Spleen (tissue), 7 donors: ENCODE data around the gene EIF4H.

Source experiments
- CTCF ChIP-seq, 11 experiments: fragments of 200-600 bp in 7 of 11; fragments of 450-650 bp in 4 of 11; sonication (generic) in 4 of 11; IDR thresholded peaks in 8 of 11; conservative IDR thresholded peaks in 3 of 11; 1 replicate in 7 of 11; 2 replicates in 4 of 11; pipeline versions ENCODE4 v1.4.0 to v1.8.0; 2016 to 2021; ENCODE audit warnings: antibody characterized with exemption in 11 of 11, inconsistent platforms in 4 of 11, mild to moderate bottlenecking in 1 of 11
- POLR2AphosphoS5 ChIP-seq, 3 donors: sonication (generic); formaldehyde crosslinking; IDR thresholded peaks; one replicate each; pipeline ENCODE4 v1.5.1; 2017; ENCODE audit warnings: antibody characterized with exemption in 3 of 3
- donor health status: DM: no; HTN: no; CAD: no; lungs with moderate emphysema.
- donor health status: DM: no; HTN: no; CAD: no.
- donor health status: DM: no; HTN: no; CAD: no.

- TF ChIP-seq POLR2AphosphoS5 (IDR thresholded peaks at IDR 0.05) (no peak), CTCF (IDR thresholded peaks at IDR 0.05 in 8 of 11, conservative IDR thresholded peaks at IDR 0.05 in 3 of 11) (no peak)
Observed at GRCh38 chr7:74235518-74236268, 61.5 kb downstream of the EIF4H start.
